Measurements from ENCODE around the gene CENPM.

Gene CENPM

DNA sequence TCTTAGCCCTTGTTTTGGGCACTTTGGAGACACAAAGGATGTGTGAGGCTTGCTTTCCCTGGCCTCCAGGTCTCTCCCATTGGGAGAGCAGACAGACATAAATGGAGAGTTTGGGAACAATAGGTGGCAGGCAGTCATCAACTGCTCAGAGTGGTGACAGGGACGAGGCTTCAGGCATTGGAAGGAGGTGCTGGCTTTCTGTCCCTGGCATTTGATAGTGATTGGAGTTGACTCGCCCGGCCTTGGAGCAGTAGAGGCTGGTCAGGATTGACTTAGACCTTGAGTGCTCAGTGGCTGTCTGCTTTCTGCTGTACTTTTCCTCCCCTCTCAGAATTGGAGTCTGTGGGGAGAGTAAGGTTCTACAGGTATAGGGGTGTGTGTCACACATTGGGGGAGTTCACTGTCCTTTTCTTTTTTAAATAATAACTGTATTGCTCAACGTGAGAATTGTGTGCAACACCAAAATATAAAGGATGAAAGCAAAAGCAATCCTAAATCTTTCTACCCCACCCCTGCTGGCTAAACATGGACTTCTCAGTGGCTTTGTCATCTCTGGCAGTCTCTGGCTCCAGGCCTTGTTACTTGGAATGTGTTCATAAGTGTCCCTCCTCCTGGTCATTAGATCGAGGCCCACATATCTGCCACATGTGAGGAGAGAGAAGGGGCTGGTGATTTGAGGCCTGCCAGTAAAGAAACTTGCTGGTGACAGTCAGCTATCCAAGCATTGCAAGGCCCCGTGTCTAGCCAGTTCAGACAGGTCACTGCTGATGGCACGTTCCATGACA, 53.2 kb downstream of the CENPM start:
- TF ChIP-seq FOXM1 (IDR thresholded peaks at IDR 0.05; ENCODE audit: borderline replicate concordance, low read depth) (no peak), TEAD4 (IDR thresholded peaks at IDR 0.05) (no peak)
- TF ChIP-seq, protein P1, sequence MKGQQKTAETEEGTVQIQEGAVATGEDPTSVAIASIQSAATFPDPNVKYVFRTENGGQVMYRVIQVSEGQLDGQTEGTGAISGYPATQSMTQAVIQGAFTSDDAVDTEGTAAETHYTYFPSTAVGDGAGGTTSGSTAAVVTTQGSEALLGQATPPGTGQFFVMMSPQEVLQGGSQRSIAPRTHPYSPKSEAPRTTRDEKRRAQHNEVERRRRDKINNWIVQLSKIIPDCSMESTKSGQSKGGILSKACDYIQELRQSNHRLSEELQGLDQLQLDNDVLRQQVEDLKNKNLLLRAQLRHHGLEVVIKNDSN (IDR thresholded peaks at IDR 0.05): no peak

DNA sequence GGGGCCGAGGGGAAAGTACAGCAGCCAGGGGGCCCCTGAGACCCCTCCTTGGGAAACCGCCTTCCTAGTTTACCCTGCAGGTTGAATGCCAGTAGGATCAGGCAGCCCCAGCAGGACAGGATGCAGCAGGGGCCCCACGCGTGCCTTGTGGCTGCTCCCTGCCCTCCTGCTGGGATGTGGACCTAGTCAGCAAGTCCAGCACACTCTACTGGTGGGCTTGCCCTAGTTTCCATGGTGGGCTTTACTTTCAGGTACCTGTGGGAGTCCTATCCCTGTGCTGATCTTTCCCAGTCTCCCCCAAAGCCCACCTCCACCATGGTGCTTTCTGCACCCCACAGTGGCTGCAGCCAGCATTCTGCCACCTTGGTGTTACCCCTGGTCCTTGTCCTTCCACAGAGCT, 54.2 kb downstream of the CENPM start:
- TF ChIP-seq, protein P2, sequence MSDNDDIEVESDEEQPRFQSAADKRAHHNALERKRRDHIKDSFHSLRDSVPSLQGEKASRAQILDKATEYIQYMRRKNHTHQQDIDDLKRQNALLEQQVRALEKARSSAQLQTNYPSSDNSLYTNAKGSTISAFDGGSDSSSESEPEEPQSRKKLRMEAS (IDR thresholded peaks at IDR 0.05): no peak
- TF ChIP-seq, protein P3, sequence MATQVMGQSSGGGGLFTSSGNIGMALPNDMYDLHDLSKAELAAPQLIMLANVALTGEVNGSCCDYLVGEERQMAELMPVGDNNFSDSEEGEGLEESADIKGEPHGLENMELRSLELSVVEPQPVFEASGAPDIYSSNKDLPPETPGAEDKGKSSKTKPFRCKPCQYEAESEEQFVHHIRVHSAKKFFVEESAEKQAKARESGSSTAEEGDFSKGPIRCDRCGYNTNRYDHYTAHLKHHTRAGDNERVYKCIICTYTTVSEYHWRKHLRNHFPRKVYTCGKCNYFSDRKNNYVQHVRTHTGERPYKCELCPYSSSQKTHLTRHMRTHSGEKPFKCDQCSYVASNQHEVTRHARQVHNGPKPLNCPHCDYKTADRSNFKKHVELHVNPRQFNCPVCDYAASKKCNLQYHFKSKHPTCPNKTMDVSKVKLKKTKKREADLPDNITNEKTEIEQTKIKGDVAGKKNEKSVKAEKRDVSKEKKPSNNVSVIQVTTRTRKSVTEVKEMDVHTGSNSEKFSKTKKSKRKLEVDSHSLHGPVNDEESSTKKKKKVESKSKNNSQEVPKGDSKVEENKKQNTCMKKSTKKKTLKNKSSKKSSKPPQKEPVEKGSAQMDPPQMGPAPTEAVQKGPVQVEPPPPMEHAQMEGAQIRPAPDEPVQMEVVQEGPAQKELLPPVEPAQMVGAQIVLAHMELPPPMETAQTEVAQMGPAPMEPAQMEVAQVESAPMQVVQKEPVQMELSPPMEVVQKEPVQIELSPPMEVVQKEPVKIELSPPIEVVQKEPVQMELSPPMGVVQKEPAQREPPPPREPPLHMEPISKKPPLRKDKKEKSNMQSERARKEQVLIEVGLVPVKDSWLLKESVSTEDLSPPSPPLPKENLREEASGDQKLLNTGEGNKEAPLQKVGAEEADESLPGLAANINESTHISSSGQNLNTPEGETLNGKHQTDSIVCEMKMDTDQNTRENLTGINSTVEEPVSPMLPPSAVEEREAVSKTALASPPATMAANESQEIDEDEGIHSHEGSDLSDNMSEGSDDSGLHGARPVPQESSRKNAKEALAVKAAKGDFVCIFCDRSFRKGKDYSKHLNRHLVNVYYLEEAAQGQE (IDR thresholded peaks at IDR 0.05; ENCODE audit: low read depth): no peak
- no peak for TF ChIP-seq YY1 (IDR thresholded peaks at IDR 0.05; ENCODE audit: low read depth)
- TF ChIP-seq TEAD4 (IDR thresholded peaks at IDR 0.05): no peak
- no peak for TF ChIP-seq CEBPB (IDR thresholded peaks at IDR 0.05)
- no peak for TF ChIP-seq FOXM1 (IDR thresholded peaks at IDR 0.05; ENCODE audit: borderline replicate concordance, low read depth)
- no peak for TF ChIP-seq ZBTB7A (IDR thresholded peaks at IDR 0.05; ENCODE audit: low read depth)

DNA sequence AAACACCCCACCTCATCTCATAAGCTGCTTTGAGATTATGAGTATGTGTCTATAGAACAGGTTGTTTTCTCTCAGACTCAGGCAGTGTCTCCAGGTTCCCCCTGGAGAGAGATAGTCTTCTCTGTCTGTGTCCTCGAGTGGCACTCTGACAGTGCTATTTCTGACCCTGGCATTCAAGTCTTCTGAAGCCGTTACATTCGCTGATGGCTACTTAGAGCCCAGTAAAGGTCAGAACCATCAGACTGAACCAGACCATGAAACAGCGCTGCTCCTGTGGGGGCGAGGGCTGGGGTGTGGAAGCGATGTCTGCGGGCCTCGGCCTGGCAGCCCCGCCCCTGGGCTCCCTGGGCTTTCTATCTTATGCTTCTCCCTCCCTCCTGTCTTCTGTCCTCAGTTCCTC, 55.5 kb downstream of the CENPM start:
- no peak for TF ChIP-seq FOXM1 (IDR thresholded peaks at IDR 0.05; ENCODE audit: borderline replicate concordance, low read depth)
- TF ChIP-seq ZBTB7A (IDR thresholded peaks at IDR 0.05; ENCODE audit: low read depth): no peak
- no peak for TF ChIP-seq CEBPB (IDR thresholded peaks at IDR 0.05)
- no peak for TF ChIP-seq RAD21 (IDR thresholded peaks at IDR 0.05; ENCODE audit: low read depth)
- TF ChIP-seq EGR1 (IDR thresholded peaks at IDR 0.05): no peak
